Ascending aorta (tissue), 2 donors: ENCODE data around the gene MITF. TPM values are rescaled to one million over a fixed set of nuclear protein-coding genes. Genes with fewer than 3 reads are reported as not detected.

Experiments used
- DNase-seq, 2 donors: peaks; one replicate each; pipeline ENCODE4 v3.0.0-alpha.2; 2019; ENCODE audit warnings: low spot score in 2 of 2
- H3K27ac ChIP-seq, 2 donors: fragments of 200-600 bp; sonication (generic); one replicate each; pipeline ENCODE4 v1.5.1; 2016 to 2017; ENCODE audit warnings: mild to moderate bottlenecking in 1 of 2
- H3K27me3 ChIP-seq: fragments of 200-600 bp; sonication (generic); one replicate; pipeline ENCODE4 v1.5.1; 2017
- H3K36me3 ChIP-seq, 2 donors: fragments of 200-600 bp; sonication (generic); one replicate each; pipeline ENCODE4 v1.5.1; 2016
- H3K4me1 ChIP-seq, 2 donors: fragments of 200-600 bp; sonication (generic); one replicate each; pipeline ENCODE4 v1.5.1; 2016 to 2017; ENCODE audit warnings: mild to moderate bottlenecking in 1 of 2
- H3K4me3 ChIP-seq, 2 donors: fragments of 200-600 bp; sonication (generic); one replicate each; pipeline ENCODE4 v1.5.1; 2016 to 2017; ENCODE audit warnings: mild to moderate bottlenecking in 1 of 2
- H3K9me3 ChIP-seq, 2 donors: fragments of 200-600 bp; sonication (generic); one replicate each; pipeline ENCODE4 v1.5.1; 2016
- CTCF ChIP-seq, 3 experiments: fragments of 200-600 bp in 2 of 3; fragments of 450-650 bp in 1 of 3; sonication (generic) in 2 of 3; IDR thresholded peaks; one replicate each; pipeline ENCODE4 v1.5.1; 2016 to 2019; ENCODE audit warnings: antibody characterized with exemption in 3 of 3, mild to moderate bottlenecking in 1 of 3, moderate library complexity in 1 of 3
- intact Hi-C: fragments of 100-400 bp; cut with DNase I; formaldehyde crosslinking; loops from one replicate; pipeline ENCODE4 v1.15.1; 2023
- total RNA-seq: library from RNA; depleted of rRNA; stranded (reverse); fragments of >200 nt; gene quantifications from one replicate; pipeline ENCODE4 v1.1.0, GENCODE V29; 2016

Gene MITF
- total RNA-seq, 1 donor from 2014 or later: 27.4 TPM

DNA sequence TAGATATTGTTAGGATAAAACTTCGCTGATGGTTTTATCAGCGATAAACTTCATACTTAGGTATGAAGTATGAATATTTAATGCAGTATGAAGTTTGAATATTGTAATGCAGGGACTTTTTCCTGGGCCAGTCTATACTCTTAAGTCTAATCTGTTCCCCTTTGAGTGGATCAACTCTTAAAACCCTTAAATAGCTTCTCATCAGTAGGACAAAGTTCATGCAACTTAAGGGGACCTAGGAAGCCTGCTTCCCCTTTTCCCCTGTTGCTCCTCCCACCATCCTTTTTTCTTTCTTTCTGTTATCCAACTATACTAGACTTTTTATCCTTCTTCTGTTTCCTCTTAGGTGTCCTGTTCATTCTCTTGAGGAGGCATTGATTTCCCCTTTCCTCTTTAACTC, 78.7 kb downstream of the MITF start:
- intact Hi-C loops: no loop called here
- no peak for TF ChIP-seq CTCF (IDR thresholded peaks at IDR 0.05)
- Histone ChIP-seq H3K27ac (no peak overlapping the region), H3K4me3 (no peak overlapping the region), H3K27me3 (no peaks in the 10 kb centered on the region), H3K4me1 (peaks cover 6 to 27% of the 10 kb centered on the region in 2 donors), H3K9me3 (no peaks in the 10 kb centered on the region), H3K36me3 (no peaks in the 10 kb centered on the region)
- DNase-seq: no peak

DNA sequence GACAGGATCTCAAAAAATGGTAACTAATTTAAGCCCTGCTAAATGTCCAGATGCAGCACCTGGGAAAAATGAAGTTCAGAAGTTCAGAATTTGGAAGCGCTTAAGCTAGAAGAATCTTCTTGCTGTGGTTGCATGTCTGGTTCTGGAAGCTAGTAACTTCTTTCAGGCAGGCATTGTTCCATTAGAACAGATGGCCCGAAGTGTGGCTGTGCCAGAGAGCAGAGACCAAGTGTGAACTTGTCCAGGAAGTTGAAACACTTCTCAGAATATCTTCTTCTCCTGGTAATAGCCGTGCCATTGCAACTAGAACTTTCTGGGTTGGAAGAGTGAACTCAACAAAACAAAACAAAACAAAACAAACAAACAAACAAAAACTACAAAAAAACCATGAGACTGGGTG, 80.0 kb downstream of the MITF start:
- Histone ChIP-seq H3K4me1 (peaks cover 6 to 27% of the 10 kb centered on the region in 2 donors), H3K27ac (no peak overlapping the region)

DNA sequence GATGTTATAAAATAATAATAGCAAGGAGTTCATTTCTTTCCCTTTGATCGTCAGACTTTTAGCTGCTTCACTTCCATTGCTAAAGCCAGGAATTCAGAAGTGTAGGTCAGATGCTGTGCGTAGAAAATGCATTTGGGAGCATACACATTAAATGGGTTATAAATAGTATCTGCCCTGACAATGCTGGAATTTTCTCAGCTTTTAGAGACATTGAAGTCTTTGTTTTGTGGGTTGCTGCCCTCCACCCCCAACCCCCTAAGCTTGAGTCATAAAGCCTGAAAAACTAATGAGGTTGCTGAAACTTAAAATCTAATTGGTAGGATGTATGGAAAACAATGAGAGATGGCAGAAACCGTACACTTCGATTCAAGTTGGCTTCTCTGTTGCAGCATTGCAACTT, 81.9 kb downstream of the MITF start:
- Histone ChIP-seq H3K27me3 (no peaks in the 10 kb centered on the region), H3K9me3 (no peaks in the 10 kb centered on the region), H3K27ac (no peak overlapping the region), H3K4me1 (peaks cover 6 to 27% of the 10 kb centered on the region in 2 donors), H3K36me3 (no peaks in the 10 kb centered on the region), H3K4me3 (no peak overlapping the region)
- DNase-seq: no peak
- TF ChIP-seq CTCF (IDR thresholded peaks at IDR 0.05): no peak
- intact Hi-C loops: no loop called here

More for the DNA sequence above, 80.0 kb downstream of the MITF start:
- no peaks in the 10 kb centered on the region for H3K36me3 ChIP-seq
- no peak for TF ChIP-seq CTCF (IDR thresholded peaks at IDR 0.05)
- no peaks in the 10 kb centered on the region for H3K9me3 ChIP-seq
- no peak for DNase-seq
- no peak overlapping the region for H3K4me3 ChIP-seq
- intact Hi-C loops: no loop called here
- no peaks in the 10 kb centered on the region for H3K27me3 ChIP-seq

DNA sequence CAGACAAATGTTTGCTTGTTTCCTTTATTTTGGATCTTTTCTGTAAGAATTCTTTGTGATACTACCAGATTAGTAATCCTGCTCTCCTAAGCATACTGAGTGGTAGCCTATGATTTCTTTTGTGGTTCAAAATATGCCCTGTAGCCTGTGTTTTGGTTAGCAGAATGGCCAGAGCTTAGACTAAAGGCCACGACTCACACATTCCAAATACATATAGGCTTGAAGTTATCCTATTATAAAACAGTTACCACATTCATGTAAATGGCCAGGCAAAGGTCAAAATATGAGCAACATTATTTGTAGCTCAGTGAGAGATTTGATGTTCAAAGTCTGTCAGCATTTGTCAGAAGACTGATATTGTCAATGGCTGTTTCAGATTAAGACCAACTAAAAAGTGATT, 84.5 kb downstream of the MITF start:
- intact Hi-C loops: no loop called here
- no peaks in the 10 kb centered on the region for H3K36me3 ChIP-seq
- DNase-seq: no peak
- peaks cover 6 to 25% of the 10 kb centered on the region in 2 donors for H3K4me1 ChIP-seq
- no peak overlapping the region for H3K4me3 ChIP-seq
- no peak overlapping the region for H3K27ac ChIP-seq
- TF ChIP-seq CTCF (IDR thresholded peaks at IDR 0.05): no peak
- no peaks in the 10 kb centered on the region for H3K27me3 ChIP-seq
- H3K9me3 ChIP-seq: no peaks in the 10 kb centered on the region

- intact Hi-C loops: no loop called here
- Histone ChIP-seq H3K27me3 (no peaks in the 10 kb centered on the region), H3K9me3 (no peaks in the 10 kb centered on the region), H3K4me3 (no peak overlapping the region), H3K27ac (no peak overlapping the region), H3K4me1 (peaks cover 6 to 18% of the 10 kb centered on the region in 2 donors), H3K36me3 (no peaks in the 10 kb centered on the region)
- DNase-seq: no peak
- no peak for TF ChIP-seq CTCF (IDR thresholded peaks at IDR 0.05)
These were observed 86.2 kb downstream of the MITF start for GRCh38 chr3:69825446-69825845.

DNA sequence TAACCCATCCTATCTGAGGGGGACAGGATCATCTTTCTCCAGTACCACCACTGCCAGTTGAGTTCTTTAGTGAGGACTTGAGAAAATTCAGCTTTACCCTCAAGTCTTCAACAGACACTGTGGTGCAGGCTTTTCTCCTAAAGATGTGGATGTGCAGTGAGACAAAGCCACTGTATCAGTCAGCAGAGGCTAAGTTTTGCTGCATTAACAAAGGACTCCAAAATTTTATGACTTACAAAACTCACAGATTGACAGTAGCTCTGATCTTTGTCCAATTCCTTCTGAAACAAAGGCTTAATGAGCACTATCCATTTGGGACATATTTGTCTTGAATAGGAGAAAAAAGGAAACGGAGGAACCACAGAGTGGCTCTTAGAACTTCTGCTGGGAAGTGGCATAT, 87.9 kb downstream of the MITF start:
- Histone ChIP-seq H3K36me3 (no peaks in the 10 kb centered on the region), H3K4me1 (peaks cover 0 to 8% of the 10 kb centered on the region in 2 donors), H3K27ac (no peak overlapping the region), H3K4me3 (no peak overlapping the region), H3K27me3 (no peaks in the 10 kb centered on the region), H3K9me3 (no peaks in the 10 kb centered on the region)
- intact Hi-C loops: no loop called here
- no peak for TF ChIP-seq CTCF (IDR thresholded peaks at IDR 0.05)
- DNase-seq: no peak
